GM19468 (cell line): ENCODE data around the gene HDHD2.
"Not testable (repeated sequence)": the region's sequence is repeated elsewhere in the genome, so short reads cannot be mapped to it uniquely, and the experiment has no call there.

Experiments
- ATAC-seq: cut with Tn5 transposase; IDR thresholded peaks from one replicate; pipeline ENCODE4 v1.9.1; 2021; ENCODE audit warnings: mild to moderate bottlenecking, moderate library complexity, moderate number of reproducible peaks; ENCODE audit not compliant: unreplicated experiment; ENCODE audit errors: extremely low read depth

The HDHD2 gene

DNA sequence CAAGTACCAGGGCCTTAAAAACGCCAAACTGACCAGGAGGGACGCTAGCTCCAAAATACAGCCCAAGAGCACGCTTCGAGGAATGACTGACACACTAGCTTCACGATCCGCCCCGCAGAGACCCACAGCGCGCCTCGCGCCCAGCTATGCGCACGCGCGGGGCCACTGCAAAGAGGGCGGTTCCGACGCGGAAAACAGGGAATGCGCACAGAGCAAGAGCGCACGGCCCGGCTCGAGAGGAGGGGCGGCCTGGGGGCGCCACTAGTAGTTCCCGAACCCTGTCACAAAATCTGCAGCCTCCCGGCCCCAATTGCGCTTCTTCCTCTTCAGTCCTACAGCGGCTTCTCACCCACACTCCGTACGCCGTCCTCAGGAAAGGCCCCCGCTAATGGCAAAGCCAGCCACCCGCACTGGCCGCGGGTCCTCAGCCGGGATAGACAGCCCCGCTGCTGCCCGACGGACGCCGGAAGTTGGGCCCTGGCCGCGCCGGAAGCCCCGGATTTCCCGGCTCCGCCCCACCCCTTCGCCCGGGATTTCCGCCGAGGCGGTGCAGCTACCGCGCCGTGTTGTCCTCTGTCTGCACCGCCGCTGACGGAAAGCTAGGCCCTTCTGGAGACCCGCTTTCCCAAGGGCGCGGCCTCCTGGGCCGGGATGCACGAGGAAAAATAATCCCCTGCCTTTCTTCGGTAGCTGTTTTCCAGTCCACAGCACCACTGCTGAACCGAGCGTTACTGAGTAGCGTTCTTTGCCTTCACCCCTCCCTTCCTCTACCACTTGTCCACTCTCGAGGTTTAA is at the start of gene HDHD2:
TSS of gene HDHD2 (minus strand) at position 472 of the 795 bp plus-strand sequence. CDS start 14,061 bp downstream, outside the sequence.
- peak; percentile 59 for ATAC-seq

DNA sequence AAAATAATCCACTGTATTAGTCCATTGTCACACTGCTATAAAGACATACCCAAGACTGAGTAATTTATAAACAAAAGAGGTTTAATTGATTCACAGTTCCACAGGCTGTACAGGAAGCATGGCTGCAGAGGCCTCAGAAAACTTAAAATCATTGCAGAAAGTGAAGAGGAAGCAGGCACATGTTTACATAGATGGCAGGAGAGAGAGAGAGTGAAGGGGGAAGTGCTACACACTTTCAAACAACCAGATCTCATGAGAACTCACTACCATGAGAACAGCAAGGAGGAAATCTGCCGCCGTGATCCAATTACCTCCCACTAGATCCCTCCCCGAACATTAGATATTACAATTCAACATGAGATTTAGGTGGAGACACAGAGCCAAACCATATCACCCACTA is 45.7 kb upstream of the HDHD2 start:
- not testable (repeated sequence) for ATAC-seq

DNA sequence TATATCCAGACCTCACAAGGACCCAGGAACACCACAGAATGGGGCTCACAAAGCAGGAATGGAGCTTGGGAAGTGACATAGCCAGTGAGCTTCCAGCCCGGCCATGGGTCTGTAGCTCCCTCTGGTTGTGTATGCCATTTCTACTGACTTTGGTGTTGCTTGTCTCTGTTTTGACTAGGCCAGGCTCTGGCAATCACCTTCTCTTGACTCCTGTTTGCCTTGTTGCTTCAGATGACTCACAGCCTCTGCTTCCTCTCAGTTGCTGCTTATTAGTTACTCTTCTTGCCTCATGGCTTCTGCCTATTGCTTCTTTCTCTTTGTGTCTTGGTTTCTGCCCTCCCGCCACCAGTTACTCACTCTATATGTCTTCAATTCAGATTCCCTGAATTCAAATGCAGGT is 41.7 kb upstream of the HDHD2 start:
- ATAC-seq: no peak

DNA sequence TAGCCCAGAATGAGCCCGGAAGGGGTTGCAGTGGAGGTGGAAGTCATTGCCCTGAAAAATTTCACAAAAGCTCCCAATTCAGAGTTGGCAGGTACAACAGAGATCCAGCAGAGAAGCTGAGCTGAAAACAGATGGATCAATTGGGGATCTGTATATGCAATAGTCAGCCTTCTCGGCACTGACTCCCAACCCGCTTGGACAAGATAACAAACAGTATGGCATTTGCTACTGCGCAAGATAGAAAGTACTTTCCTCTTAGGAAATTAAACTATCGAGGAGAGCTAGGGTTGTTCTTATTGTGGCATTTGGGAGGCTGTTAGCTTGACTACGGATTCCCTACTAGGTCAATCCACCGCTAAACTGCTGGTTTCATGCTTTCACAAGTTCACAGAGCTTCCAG is 37.4 kb upstream of the HDHD2 start:
- ATAC-seq: no peak

- ATAC-seq: no peak
Measured at GRCh38 chr18:47184419-47185050, 34.2 kb upstream of the HDHD2 start.

- ATAC-seq: not testable (repeated sequence)
Measured at GRCh38 chr18:47182156-47182555, 31.9 kb upstream of the HDHD2 start.

DNA sequence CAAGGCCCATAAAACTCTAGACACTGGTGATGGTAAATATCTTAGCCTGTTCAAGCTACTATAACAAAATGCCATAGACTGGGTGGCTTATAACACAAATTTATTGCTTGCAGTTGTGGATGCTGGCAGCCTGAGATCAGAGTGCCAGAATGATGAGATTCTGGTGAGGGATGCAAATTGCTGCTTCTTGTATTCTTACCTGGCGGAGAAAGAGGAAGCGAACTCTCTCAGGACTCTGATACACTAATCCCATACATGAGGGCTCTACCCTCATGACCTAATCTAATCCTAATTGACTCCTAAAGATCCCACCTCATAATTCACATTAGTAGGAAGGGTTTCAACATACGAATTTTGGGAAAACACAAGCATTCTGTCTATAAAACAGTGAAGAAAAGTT is 30.5 kb upstream of the HDHD2 start:
- no peak for ATAC-seq

- ATAC-seq: no peak
Measured at GRCh38 chr18:47179520-47179919, 29.2 kb upstream of the HDHD2 start.

DNA sequence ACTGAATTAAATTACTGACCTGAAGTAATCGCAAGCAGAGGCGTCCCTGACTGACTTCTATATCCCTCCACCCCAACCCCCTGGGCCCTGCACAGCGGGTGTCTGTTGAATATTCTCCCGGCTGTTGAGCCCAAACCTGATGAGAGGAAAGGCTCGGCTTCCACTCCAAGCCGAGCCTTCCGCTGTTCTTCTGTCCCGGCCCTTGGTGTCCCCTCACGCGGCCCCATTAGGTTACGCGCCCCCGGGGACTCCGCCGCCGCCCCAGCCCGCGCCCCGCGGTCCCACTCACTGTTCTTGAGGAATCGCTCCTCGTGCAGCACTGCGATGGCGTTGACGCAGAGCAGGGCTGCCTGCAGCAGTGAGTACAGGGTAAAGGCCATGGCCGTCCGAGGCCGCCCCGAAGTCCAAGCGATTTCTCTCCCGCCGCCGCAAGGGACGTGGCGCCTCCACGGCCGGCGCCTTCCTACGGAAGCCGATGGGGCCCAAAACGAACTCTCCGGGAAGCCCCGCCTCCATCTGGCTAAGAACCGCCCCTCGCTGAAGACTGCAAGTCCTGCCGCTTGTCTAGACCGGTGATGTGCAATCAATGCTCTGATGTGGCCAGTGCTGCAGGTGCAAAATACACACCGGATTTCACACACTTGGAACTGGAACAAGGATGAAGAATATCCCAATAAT is 25.7 kb upstream of the HDHD2 start, which contains the start of gene IER3IP1:
TSS of gene IER3IP1 (minus strand) at position 467 of the 678 bp plus-strand sequence. CDS start at position 380, 87 bp downstream.
- ATAC-seq: peak; percentile 64

- no peak for ATAC-seq
Measured at GRCh38 chr18:47175283-47175897, 25.1 kb upstream of the HDHD2 start.

- ATAC-seq: no peak
Measured at GRCh38 chr18:47174545-47175116, 24.3 kb upstream of the HDHD2 start.

GRCh38 chr18:47172476-47172875 is 22.2 kb upstream of the HDHD2 start:
- ATAC-seq: no peak

GRCh38 chr18:47168913-47169312 is 18.6 kb upstream of the HDHD2 start:
- no peak for ATAC-seq

DNA sequence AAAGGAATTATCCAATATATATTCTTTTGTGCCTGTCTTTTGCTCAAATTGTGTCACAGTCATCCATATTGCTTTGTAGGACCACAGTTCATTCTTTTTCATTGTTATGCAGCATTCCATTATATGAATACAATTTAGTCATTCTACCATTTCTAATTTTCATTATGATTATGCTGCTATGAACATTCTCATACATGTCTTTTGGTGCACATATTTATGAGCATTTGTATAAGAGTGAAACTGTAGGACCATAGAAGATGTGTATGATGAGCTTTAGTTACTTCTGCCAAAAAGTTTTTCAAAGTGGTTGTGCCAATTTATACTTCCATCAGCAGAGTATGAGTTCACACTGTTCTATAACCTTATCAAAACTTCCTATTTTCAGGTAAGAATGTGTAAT is 18.2 kb upstream of the HDHD2 start:
- ATAC-seq: no peak

DNA sequence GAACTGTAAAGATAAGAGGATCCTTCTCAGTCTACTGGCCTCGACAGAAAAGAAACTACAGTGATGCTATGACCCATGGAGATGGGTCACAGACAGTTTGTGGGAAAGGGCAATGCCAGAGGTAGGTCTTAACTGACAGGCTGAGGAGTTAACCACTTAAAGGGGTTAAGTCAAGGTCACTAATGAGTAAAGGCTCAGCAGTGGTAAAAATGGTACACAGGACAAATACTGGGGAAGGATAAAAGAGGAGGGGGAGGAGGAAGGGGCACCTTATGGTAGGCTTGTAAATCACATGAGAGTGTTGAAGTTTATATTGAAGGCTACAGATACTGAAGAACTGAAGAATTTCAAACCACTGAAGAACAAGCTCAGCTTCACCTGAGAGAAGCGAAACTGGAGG is 16.0 kb upstream of the HDHD2 start:
- no peak for ATAC-seq

- peak; percentile 48 for ATAC-seq
Measured at GRCh38 chr18:47163241-47163640, 12.9 kb upstream of the HDHD2 start.

DNA sequence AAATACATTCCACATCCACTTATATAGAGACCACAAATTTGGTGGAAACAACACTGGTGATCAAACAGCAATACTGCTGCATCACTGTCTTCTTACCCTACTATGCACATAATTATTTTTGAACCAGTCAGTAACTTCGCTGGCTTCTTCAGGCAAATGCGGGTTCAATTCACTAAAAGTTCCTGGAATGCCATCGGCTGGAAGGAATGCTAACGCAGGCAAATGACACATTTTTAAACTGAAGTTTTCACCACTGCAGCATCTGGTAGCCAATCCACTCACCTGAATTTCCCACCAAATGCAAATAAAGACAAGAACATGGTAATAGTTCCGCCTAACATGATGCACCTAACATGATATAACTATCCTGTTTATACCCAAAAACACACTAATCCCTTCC is 10.0 kb upstream of the HDHD2 start:
- no peak for ATAC-seq

DNA sequence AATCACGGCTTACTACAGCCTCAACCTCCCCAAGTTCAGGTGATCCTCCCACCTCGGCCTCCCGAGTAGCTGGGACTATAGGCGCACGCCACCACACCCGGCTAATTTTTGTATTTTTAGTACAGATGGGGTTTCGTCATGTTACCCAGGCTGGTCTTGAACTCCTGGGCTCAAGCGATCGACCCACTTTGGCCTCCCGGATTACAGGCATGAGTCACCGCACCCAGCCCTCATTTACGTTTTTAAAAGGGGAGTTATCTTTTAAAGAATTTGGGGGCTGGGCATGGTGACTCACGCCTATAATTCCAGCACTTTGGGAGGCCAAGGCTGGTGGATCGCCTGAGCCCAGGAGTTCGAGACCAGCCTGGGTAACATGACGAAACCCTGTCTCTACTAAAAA is 8.1 kb upstream of the HDHD2 start:
- ATAC-seq: not testable (repeated sequence)

DNA sequence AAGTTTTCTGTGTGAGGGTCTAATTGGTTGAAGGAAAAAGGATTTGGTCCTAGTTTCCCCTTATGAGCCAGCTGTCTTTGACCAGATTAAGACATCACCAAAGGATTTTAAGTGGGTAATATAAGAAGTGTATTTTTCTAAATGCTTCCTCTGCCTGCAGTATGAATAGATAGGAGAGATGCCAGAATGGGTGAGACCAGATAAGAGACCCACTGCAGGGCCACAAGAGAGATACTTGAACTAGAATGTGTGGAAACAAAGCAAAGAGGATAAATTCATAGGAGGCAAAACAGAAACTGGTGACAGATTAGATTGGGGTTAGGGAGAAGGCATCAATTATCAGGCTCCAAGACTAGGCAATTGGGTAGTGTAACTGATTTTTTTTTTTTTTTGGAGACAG is 1.1 kb upstream of the HDHD2 start:
- ATAC-seq: no peak

GRCh38 chr18:47150824-47151366 is 595 bp upstream of the HDHD2 start:
- no peak for ATAC-seq
